ENCODE measurements around the gene RHD.
"Not testable (repeated sequence)": the region's sequence is repeated elsewhere in the genome, so short reads cannot be mapped to it uniquely, and the experiment has no call there.

RHD gene

GRCh38 chr1:25272238-25272637, at the start of gene RHD:
Gene RHD (plus strand): TSS chr1:25272509. CDS start chr1:25272548, 39 bp downstream.
- DNase-seq = not testable (repeated sequence)

GRCh38 chr1:25222606-25223005, 49.7 kb upstream of the RHD start:
- no peak for DNase-seq

- DNase-seq = no peak
Measured at GRCh38 chr1:25223471-25223870, 48.8 kb upstream of the RHD start.

GRCh38 chr1:25232027-25232865, 40.1 kb upstream of the RHD start, which contains the start of gene SYF2:
Gene SYF2 (minus strand): TSS chr1:25232502. CDS start chr1:25232467, 35 bp downstream.
- peak; percentile 96 for DNase-seq

GRCh38 chr1:25232866-25233784, 39.2 kb upstream of the RHD start:
- DNase-seq = peak; percentile 21

- not testable (repeated sequence) for DNase-seq
Measured at GRCh38 chr1:25235411-25235810, 36.9 kb upstream of the RHD start.

- not testable (repeated sequence) for DNase-seq
Measured at GRCh38 chr1:25236261-25236660, 36.0 kb upstream of the RHD start.

- DNase-seq = no peak
Measured at GRCh38 chr1:25238046-25238445, 34.3 kb upstream of the RHD start.

GRCh38 chr1:25239681-25240541, 32.4 kb upstream of the RHD start:
- DNase-seq = peak; percentile 96

GRCh38 chr1:25243907-25244306, 28.4 kb upstream of the RHD start:
- DNase-seq = no peak

- no peak for DNase-seq
Measured at GRCh38 chr1:25245393-25245792, 26.9 kb upstream of the RHD start.

GRCh38 chr1:25245809-25246599, 26.3 kb upstream of the RHD start:
- no peak for DNase-seq

GRCh38 chr1:25246600-25247023, 25.7 kb upstream of the RHD start:
- DNase-seq = peak; percentile 47

GRCh38 chr1:25247024-25247828, 25.1 kb upstream of the RHD start, which contains the start of gene RSRP1:
Gene RSRP1 (minus strand): TSS chr1:25247454. CDS start chr1:25246963, 491 bp downstream.
- peak; percentile 100 for DNase-seq

GRCh38 chr1:25247829-25248754, 24.2 kb upstream of the RHD start:
- DNase-seq = no peak

GRCh38 chr1:25253911-25254310, 18.4 kb upstream of the RHD start:
- no peak for DNase-seq

- DNase-seq = no peak
Measured at GRCh38 chr1:25255706-25256577, 16.4 kb upstream of the RHD start.

GRCh38 chr1:25256578-25256965, 15.7 kb upstream of the RHD start:
- no peak for DNase-seq

- DNase-seq = no peak
Measured at GRCh38 chr1:25257196-25257595, 15.1 kb upstream of the RHD start.

All from NCI-H1092 (cell line).